ENCODE data around the gene SLC22A9.
"Not testable (repeated sequence)": the region's sequence is repeated elsewhere in the genome, so short reads cannot be mapped to it uniquely, and the experiment has no call there.

The SLC22A9 gene

GRCh38 chr11:63369165-63369970, at the start of gene SLC22A9:
SLC22A9 (plus strand) TSS chr11:63369785; CDS start chr11:63370057, 272 bp downstream.
- DNase-seq (ENCODE audit: low read depth) = no peak

- DNase-seq (ENCODE audit: low read depth) = no peak
Observed at GRCh38 chr11:63321723-63322122, 47.9 kb upstream of the SLC22A9 start.

- not testable (repeated sequence) for DNase-seq (ENCODE audit: low read depth)
Observed at GRCh38 chr11:63335089-63335488, 34.5 kb upstream of the SLC22A9 start.

GRCh38 chr11:63337070-63337469, 32.5 kb upstream of the SLC22A9 start:
- DNase-seq (ENCODE audit: low read depth) = no peak

- no peak for DNase-seq (ENCODE audit: low read depth)
Observed at GRCh38 chr11:63343130-63343529, 26.5 kb upstream of the SLC22A9 start.

GRCh38 chr11:63352144-63352543, 17.4 kb upstream of the SLC22A9 start:
- no peak for DNase-seq (ENCODE audit: low read depth)

GRCh38 chr11:63362196-63362793, 7.3 kb upstream of the SLC22A9 start:
- DNase-seq (ENCODE audit: low read depth) = no peak

- no peak for DNase-seq (ENCODE audit: low read depth)
Observed at GRCh38 chr11:63369971-63370588, 495 bp downstream of the SLC22A9 start.

GRCh38 chr11:63371396-63371795, 1.8 kb downstream of the SLC22A9 start:
- no peak for DNase-seq (ENCODE audit: low read depth)

- no peak for DNase-seq (ENCODE audit: low read depth)
Observed at GRCh38 chr11:63375434-63375833, 5.8 kb downstream of the SLC22A9 start.

GRCh38 chr11:63380130-63380529, 10.5 kb downstream of the SLC22A9 start:
- DNase-seq (ENCODE audit: low read depth) = no peak

- no peak for DNase-seq (ENCODE audit: low read depth)
Observed at GRCh38 chr11:63395697-63396096, 26.1 kb downstream of the SLC22A9 start.

GRCh38 chr11:63404161-63404935, 34.8 kb downstream of the SLC22A9 start:
- no peak for DNase-seq (ENCODE audit: low read depth)

- DNase-seq (ENCODE audit: low read depth) = no peak
Observed at GRCh38 chr11:63405114-63405513, 35.5 kb downstream of the SLC22A9 start.

GRCh38 chr11:63406458-63406857, 36.9 kb downstream of the SLC22A9 start:
- no peak for DNase-seq (ENCODE audit: low read depth)

- no peak for DNase-seq (ENCODE audit: low read depth)
Observed at GRCh38 chr11:63417174-63417852, 47.7 kb downstream of the SLC22A9 start.

- DNase-seq (ENCODE audit: low read depth) = no peak
Observed at GRCh38 chr11:63427971-63428508, 58.5 kb downstream of the SLC22A9 start.

GRCh38 chr11:63430731-63431130, 61.1 kb downstream of the SLC22A9 start:
- DNase-seq (ENCODE audit: low read depth) = not testable (repeated sequence)

GRCh38 chr11:63435351-63435750, 65.8 kb downstream of the SLC22A9 start:
- not testable (repeated sequence) for DNase-seq (ENCODE audit: low read depth)

- DNase-seq (ENCODE audit: low read depth) = not testable (repeated sequence)
Observed at GRCh38 chr11:63435831-63436230, 66.2 kb downstream of the SLC22A9 start.

- DNase-seq (ENCODE audit: low read depth) = no peak
Observed at GRCh38 chr11:63443714-63444113, 74.1 kb downstream of the SLC22A9 start.
